Upper lobe of right lung (tissue), 1 donor: ENCODE measurements around the gene AHCTF1. TPM values are rescaled to one million over a fixed set of nuclear protein-coding genes. Genes with fewer than 3 reads are reported as not detected.
"Not testable (repeated sequence)": the region's sequence is repeated elsewhere in the genome, so short reads cannot be mapped to it uniquely, and the experiment has no call there.

Source experiments
- ATAC-seq: fragments of 200-7000 bp; cut with Tn5 transposase; one replicate; pipeline ENCODE4 v1.9.1; 2020; ENCODE audit warnings: mild to moderate bottlenecking, moderate library complexity
- DNase-seq: peaks from one replicate; pipeline ENCODE4 v3.0.0-alpha.2; 2020
- H3K27ac ChIP-seq: fragments of 200-600 bp; one replicate; pipeline ENCODE4 v1.8.0; 2022
- H3K27me3 ChIP-seq: fragments of 200-600 bp; one replicate; pipeline ENCODE4 v1.8.0; 2022; ENCODE audit warnings: mild to moderate bottlenecking
- H3K36me3 ChIP-seq: fragments of 200-600 bp; one replicate; pipeline ENCODE4 v1.8.0; 2022
- H3K4me1 ChIP-seq: fragments of 200-600 bp; one replicate; pipeline ENCODE4 v1.8.0; 2022
- H3K4me3 ChIP-seq: fragments of 200-600 bp; one replicate; pipeline ENCODE4 v1.8.0; 2022; ENCODE audit warnings: mild to moderate bottlenecking
- H3K9me3 ChIP-seq: fragments of 200-600 bp; one replicate; pipeline ENCODE4 v1.8.0; 2022
- CTCF ChIP-seq: fragments of 200-600 bp; IDR thresholded peaks from one replicate; pipeline ENCODE4 v1.8.0; 2022; ENCODE audit warnings: antibody characterized with exemption
- intact Hi-C: fragments of 100-400 bp; cut with DNase I; formaldehyde crosslinking; loops from one replicate; pipeline ENCODE4 v1.11.0; 2022
- total RNA-seq: library from RNA; stranded (reverse); fragmentation: NEBNext Ultra II Directional; extraction: Animal tissue kit (Norgen Biotek cat#: 25700); gene quantifications from one replicate; pipeline ENCODE4 v1.2.1, GENCODE V29; 2021
- donor health status: DM: no; HTN: yes; CAD: no; lungs with severe emphysema.

Gene AHCTF1
- total RNA-seq, 1 donor from 2014 or later = 28.8 TPM

DNA sequence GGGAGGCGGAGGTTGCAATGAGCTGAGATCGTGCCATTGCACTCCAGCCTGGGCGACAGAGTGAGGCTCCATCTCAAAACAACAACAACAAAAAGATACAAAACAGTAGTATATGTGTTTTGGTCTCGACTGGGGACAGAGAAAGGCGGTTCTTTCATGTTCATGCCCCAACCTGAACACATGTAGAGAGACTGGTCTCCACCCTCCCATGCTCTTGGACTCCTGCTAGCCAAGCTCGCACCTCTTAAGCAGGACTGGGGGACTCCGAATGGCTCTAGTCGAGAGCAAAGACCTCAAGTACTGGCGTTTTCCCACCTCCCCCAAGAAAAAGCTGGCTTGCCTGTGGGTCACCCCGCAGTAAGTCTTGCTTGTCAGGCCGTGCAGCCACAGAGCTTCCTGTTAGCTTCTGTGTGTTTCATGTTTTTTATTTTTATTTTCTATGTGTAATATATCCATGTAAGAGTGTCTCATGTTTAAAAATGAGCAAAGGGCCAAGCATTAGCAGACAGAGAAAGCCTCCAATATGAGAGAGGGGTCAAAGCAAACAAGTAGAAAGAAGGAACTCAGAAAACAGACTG, 116.0 kb downstream of the AHCTF1 start:
- H3K9me3 ChIP-seq = no peaks in the 10 kb centered on the region
- DNase-seq (no peak), ATAC-seq (no peak)
- no peaks in the 10 kb centered on the region for H3K27me3 ChIP-seq
- intact Hi-C loops = no loop called here
- no peaks in the 10 kb centered on the region for H3K36me3 ChIP-seq
- H3K4me1 ChIP-seq = no peaks in the 10 kb centered on the region
- no peak overlapping the region for H3K27ac ChIP-seq
- no peak for TF ChIP-seq CTCF
- H3K4me3 ChIP-seq = no peak overlapping the region

DNA sequence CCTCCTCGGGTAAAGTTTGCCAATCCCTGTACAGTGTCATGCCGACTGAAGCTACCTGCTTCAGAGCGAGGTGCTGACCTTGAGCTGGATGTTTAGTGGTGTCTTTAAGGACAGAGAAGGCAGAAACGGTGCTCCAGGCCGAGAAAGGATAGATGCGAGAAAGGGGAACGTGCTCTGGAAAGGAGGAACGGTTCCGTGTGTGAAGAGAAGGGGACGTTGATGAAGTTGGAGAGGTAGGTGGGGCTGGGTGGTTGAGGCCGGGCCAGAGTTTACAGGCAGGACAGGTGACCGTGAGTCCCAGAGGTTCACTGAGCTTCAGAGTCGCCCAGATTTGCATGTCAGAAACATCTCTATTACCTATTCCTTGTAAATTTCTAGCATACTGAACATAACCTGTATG, 116.9 kb downstream of the AHCTF1 start:
- Histone ChIP-seq H3K27me3 (no peaks in the 10 kb centered on the region), H3K27ac (no peak overlapping the region), H3K9me3 (no peaks in the 10 kb centered on the region), H3K4me3 (no peak overlapping the region), H3K36me3 (no peaks in the 10 kb centered on the region), H3K4me1 (no peaks in the 10 kb centered on the region)
- no peak for ATAC-seq
- DNase-seq = no peak
- intact Hi-C loops = no loop called here
- no peak for TF ChIP-seq CTCF

- DNase-seq, H3K4me1 ChIP-seq, H3K4me3 ChIP-seq, H3K27me3 ChIP-seq, H3K9me3 ChIP-seq, intact Hi-C loops, H3K36me3 ChIP-seq, ATAC-seq, H3K27ac ChIP-seq: not testable (repeated sequence)
Observed at GRCh38 chr1:246813325-246813724, 118.4 kb downstream of the AHCTF1 start.

DNA sequence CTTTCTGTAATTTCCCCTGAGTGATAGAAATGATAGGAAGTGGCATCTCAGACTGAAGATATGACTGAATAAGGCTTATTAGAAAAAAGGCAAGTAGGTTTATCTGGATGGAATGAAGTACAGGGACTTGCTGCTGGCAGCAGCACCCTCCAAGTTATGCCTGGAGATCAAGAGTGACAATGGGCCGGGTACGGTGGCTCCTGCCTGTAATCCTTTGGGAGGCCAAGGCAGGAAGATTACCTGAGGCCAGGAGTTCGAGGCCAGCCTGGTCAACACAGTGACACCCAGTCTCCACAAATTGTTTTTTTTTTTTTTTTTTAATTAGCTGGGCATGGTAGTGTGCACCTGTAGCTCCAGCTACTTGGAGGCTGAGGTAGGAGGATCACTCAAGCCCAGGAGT, 119.8 kb downstream of the AHCTF1 start:
- no peak for TF ChIP-seq CTCF
- H3K27ac ChIP-seq = no peak overlapping the region

DNA sequence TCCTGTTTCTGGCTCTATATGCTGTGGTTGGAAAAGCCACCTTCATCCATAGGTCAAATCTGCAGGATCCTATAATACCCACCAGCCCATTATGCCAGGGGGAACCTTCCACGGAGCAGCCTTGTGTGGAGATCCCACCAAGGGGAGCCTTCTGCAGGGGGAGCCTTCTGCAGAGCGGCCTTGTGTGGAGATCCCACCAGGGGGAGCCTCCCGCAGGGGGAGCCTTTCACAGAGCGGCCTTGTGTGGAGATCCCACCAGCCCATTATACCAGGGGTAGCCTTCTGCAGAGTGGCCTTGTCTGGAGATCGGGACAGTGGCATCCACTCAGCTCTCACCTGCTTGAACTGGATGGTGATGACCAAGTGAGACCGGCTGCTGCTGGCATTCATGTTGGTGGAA, 122.3 kb downstream of the AHCTF1 start:
- no peak overlapping the region for H3K4me3 ChIP-seq
- no peaks in the 10 kb centered on the region for H3K27me3 ChIP-seq
- no peak for DNase-seq
- H3K27ac ChIP-seq = no peak overlapping the region
- no peaks in the 10 kb centered on the region for H3K36me3 ChIP-seq
- H3K4me1 ChIP-seq = no peaks in the 10 kb centered on the region
- ATAC-seq = no peak
- no peaks in the 10 kb centered on the region for H3K9me3 ChIP-seq
- intact Hi-C loops = no loop called here
- TF ChIP-seq CTCF = no peak

More for the DNA sequence above, 119.8 kb downstream of the AHCTF1 start:
- no peak overlapping the region for H3K4me3 ChIP-seq
- intact Hi-C loops = no loop called here
- H3K27me3 ChIP-seq = no peaks in the 10 kb centered on the region
- DNase-seq (no peak), ATAC-seq (no peak)
- no peaks in the 10 kb centered on the region for H3K4me1 ChIP-seq
- no peaks in the 10 kb centered on the region for H3K36me3 ChIP-seq
- no peaks in the 10 kb centered on the region for H3K9me3 ChIP-seq

- H3K27ac ChIP-seq = no peak overlapping the region
- H3K36me3 ChIP-seq = no peaks in the 10 kb centered on the region
- H3K9me3 ChIP-seq = no peaks in the 10 kb centered on the region
- DNase-seq (no peak), ATAC-seq (no peak)
- no peak overlapping the region for H3K4me3 ChIP-seq
- TF ChIP-seq CTCF = no peak
- intact Hi-C loops = no loop called here
- no peaks in the 10 kb centered on the region for H3K4me1 ChIP-seq
- H3K27me3 ChIP-seq = no peaks in the 10 kb centered on the region
Observed at GRCh38 chr1:246805135-246805716, 126.5 kb downstream of the AHCTF1 start.
